GM18517 (cell line): ENCODE data around the gene ASRGL1.
"Not testable (repeated sequence)": the region's sequence is repeated elsewhere in the genome, so short reads cannot be mapped to it uniquely, and the experiment has no call there.

ENCODE experiments used
- ATAC-seq: cut with Tn5 transposase; IDR thresholded peaks from one replicate; pipeline ENCODE4 v1.9.1; 2021; ENCODE audit warnings: mild to moderate bottlenecking, moderate library complexity; ENCODE audit not compliant: unreplicated experiment

ASRGL1 gene

GRCh38 chr11:62352355-62353336 is 15.4 kb downstream of the ASRGL1 start:
- ATAC-seq, result no peak

DNA sequence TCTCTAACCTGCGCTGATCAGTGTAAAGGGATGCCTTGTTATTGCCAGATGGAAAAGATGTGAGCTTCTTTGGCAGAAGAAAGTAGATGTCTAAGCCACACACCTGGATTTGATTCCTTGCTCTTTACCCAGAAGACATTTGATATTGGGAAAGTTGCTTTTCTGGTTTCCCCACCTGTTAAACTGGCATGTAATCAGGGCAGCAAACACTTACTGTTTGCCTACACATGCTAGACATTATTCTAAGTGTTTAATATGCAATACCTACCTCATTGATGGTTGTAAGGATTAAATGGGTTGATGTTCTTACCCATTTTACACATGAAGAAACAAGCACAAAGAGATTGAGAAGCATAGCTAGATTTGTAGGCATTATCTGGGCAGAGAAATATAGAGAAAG is 16.6 kb downstream of the ASRGL1 start:
- no peak for ATAC-seq

GRCh38 chr11:62358273-62358672 is 21.0 kb downstream of the ASRGL1 start:
- no peak for ATAC-seq

DNA sequence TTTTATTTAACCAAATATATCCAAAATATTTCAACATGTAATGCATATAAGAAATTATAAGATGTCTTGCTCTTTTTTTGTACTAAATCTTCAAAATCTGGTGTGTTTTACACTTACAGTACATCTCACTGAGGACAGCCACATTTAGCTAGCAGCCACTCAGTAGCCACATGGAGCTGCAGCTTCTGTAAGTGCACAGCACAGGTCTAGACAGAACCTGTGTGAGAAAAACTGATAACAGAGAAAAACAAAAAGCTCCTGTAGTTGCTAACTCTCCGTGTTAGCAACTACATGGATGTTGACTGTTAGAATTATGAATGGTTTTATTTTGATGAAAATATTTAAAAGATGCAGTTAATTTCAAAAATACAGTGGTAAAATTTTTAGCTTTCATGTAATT is 22.2 kb downstream of the ASRGL1 start:
- ATAC-seq, result no peak

- ATAC-seq, result no peak
These were observed 23.4 kb downstream of the ASRGL1 start for GRCh38 chr11:62360685-62361084.

- ATAC-seq, result not testable (repeated sequence)
These were observed 31.7 kb downstream of the ASRGL1 start for GRCh38 chr11:62368861-62369477.

GRCh38 chr11:62370743-62371440 is 33.6 kb downstream of the ASRGL1 start:
- no peak for ATAC-seq

DNA sequence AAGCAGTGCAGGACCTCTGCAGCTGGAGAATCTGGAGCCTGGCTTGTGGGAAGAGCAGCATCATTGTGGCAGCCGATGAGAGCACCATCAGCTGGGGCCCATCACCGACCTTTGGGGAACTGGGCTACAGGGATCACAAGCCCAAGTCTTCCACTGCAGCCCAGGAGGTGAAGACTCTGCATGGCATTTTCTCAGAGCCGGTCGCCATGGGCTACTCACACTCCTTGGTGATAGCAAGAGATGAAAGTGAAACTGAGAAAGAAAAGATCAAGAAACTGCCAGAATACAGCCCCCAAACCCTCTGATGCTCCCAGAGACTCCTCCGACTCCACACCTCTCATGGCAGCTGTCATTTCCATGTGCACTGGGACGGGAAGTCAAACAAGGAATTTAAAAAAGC is 35.6 kb downstream of the ASRGL1 start:
- no peak for ATAC-seq

DNA sequence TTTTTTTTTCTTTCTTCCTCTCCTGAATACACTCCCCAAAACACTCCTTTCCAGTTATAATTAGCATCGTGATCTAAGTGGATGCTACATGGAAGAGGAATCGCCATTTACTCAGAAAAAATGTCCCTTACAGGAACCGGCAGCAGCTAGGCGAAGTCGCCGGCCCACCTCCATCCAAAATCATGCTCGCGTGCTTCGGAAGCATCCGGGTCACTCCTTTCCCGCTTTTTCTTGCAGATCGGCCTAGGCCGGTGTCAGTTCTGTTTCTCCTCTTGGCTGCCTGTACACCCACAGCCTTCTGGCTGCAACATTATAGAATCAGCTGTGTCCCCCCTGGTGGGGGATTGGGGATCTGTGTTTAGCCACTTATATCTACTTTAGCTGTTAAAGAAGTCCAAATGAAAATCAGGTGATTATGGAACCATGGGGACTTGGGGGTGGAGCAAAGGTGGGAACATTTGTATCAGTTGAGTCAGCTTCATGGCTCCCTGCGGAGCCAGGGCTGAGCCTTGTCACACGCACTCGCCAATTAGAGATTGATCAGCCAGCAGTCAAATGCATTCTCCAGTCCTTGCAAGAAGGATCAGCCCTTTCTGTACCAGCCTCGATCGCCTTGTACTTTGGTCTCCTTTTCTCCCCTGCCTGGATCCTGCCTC is 36.3 kb downstream of the ASRGL1 start:
- ATAC-seq, result no peak

DNA sequence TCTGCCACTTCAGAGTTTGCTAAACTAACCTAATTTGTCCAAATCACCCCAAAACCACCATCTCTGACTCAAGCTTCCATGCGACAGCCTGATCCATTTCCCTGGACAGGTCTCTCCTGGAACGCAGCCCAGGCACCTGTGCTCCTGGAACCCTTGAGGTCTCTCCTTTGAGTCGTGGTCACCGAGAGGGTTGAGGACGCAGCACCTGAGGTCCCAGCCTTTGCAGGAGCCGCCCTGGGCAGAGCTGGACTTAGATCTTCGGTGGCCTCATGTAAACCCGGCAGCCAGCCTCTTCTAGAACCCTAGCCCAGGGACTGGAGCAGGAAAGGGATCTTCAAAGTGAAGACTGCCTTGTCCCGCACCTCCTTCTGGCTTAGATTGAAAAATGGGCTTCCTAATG is 37.6 kb downstream of the ASRGL1 start:
- ATAC-seq, result no peak

GRCh38 chr11:62378459-62379063 is 41.3 kb downstream of the ASRGL1 start:
- ATAC-seq, result not testable (repeated sequence)

GRCh38 chr11:62379586-62379985 is 42.3 kb downstream of the ASRGL1 start:
- ATAC-seq, result not testable (repeated sequence)

DNA sequence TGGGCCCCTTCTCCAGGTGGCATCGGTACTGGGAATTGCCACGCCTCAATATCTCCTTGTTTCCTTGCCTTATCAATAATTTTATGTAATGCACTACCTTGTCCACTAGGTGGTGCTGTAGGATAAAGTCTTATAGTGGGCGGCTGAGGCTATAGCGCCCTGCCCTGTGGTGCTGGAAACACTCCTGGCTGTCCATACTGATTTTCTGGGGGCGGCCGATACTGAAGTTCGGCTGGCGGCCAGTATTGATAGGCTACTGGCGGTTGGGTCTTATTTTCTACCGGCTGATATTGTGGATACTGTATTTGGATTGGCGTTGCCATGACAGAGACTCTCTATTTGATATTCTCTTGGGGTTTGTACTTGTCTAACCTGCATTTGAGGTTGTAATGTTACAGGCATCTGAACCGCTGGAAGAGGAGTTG is 43.6 kb downstream of the ASRGL1 start:
- ATAC-seq, result not testable (repeated sequence)

DNA sequence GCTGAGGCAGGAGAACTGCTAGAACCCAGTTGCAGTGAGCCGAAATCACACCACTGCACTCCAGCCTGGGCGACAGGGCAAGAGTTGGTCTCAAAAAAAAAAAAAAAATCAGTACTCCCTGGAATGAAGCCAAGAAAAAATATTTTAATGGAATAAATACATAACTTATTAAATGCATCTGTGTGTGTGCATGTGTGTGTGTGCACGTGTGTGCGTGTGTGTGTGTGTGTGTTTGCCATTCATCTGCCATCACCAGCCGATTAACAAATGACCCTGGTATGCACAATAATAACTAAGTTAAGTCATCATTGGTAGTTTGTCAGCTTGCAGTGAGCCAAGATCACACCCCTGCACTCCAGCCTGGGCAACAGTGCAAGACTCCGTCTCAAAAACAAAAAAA is 46.6 kb downstream of the ASRGL1 start:
- ATAC-seq, result no peak

DNA sequence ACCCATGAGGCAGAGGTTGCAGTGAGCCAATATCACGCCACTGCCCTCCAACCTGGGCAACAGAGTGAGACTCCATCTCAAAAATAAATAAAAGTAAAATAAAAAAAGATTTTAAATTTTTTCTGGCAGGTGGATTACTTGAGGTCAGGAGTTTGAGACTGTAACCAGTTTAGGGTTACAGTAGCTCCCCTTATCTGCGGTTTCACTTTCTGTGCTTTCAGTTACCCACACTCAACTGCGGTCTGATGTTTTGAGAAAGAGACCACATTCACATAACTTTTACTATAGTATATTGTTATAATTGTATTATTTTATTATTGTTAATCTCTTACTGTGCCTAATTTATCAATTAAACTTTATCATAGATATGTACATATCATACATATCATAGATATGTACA is 48.8 kb downstream of the ASRGL1 start:
- ATAC-seq, result not testable (repeated sequence)

GRCh38 chr11:62387381-62387780 is 50.1 kb downstream of the ASRGL1 start:
- ATAC-seq, result no peak

DNA sequence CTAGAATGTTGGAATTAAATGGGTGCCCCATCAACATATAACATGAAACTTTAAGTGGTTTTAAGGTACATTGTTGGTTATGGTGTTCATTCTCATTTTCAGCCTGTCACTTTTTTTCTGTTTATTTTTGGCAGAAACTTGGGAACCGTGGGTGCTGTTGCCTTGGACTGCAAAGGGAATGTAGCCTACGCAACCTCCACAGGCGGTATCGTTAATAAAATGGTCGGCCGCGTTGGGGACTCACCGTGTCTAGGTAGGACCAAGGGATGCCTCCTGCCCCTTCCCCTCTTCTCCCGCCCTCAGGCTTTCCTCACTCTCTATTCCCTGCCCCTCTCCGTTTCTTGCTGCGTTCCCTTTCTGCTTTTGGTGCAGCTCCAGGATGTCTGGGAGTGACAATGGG is 51.8 kb downstream of the ASRGL1 start:
- no peak for ATAC-seq

GRCh38 chr11:62390237-62390636 is 53.0 kb downstream of the ASRGL1 start:
- ATAC-seq, result no peak

DNA sequence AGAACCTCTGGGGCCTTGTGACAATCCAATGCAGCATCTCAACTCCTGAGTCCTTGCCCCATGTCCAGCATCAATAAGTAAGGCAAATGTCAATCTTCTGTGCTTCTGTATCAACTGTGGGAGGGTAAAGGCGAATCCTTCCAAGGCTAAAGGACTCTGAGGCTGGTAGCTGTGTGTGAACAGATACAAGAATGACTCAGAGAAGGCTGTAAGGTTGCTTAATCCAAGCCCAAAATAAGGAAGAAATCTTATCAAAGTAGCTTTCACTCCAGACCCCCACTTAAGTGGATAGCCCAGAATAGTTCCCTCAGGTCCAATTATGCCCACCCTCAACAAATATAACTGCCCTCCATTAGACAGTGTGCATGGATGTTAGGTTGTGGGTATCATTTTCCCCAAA is 53.5 kb downstream of the ASRGL1 start:
- no peak for ATAC-seq

DNA sequence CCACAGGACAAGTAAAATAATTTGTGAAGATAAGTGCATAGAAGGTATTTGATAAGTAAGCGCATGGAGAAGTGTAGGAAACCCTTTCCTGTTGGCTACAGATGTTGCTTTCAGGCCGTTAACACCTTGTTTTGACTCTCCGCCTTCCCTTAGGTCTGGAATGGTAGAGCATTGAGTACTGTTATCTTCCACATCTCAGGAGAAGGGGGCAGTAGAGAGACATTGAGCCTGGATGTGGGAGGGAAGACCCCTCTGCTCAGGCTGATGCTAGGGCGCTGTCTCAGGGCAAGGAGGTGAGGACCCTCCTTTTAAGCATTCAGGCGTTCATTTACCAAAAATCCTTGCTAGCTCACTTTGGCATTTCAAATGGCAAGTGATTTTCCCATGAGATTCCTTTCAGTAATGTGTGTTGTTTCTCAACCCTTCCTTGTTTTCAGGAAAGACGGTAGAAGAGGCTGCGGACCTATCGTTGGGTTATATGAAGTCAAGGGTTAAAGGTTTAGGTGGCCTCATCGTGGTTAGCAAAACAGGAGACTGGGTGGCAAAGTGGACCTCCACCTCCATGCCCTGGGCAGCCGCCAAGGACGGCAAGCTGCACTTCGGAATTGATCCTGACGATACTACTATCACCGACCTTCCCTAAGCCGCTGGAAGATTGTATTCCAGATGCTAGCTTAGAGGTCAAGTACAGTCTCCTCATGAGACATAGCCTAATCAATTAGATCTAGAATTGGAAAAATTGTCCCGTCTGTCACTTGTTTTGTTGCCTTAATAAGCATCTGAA is 54.6 kb downstream of the ASRGL1 start:
- ATAC-seq, result no peak
